Stimulated activated CD4-positive, alpha-beta T cell treated with anti-CD3 and anti-CD28 coated beads, TNF-alpha, amount 100 ng/mL, for 24 hours (primary cell): ENCODE results near the gene NNAT.
"Not testable (repeated sequence)": the region's sequence is repeated elsewhere in the genome, so short reads cannot be mapped to it uniquely, and the experiment has no call there.

Source experiments
- DNase-seq, 3 experiments: peaks; one replicate each; pipeline ENCODE4 v3.0.0-alpha.2; 2020; ENCODE audit warnings: low read depth in 3 of 3

The NNAT gene

GRCh38 chr20:37521061-37521771 lies at the start of gene NNAT:
Gene NNAT (plus strand): TSS chr20:37521250. CDS start chr20:37521332, 82 bp downstream.
- no peak for DNase-seq

- no peak for DNase-seq
Observed at GRCh38 chr20:37471741-37472235, 49.3 kb upstream of the NNAT start.

- not testable (repeated sequence) for DNase-seq
Observed at GRCh38 chr20:37472435-37472834, 48.6 kb upstream of the NNAT start.

- DNase-seq: no peak
Observed at GRCh38 chr20:37473249-37474000, 47.6 kb upstream of the NNAT start.

GRCh38 chr20:37474386-37474785 lies 46.7 kb upstream of the NNAT start:
- no peak for DNase-seq

- no peak for DNase-seq
Observed at GRCh38 chr20:37475252-37475651, 45.8 kb upstream of the NNAT start.

- no peak for DNase-seq
Observed at GRCh38 chr20:37477041-37477440, 44.0 kb upstream of the NNAT start.

GRCh38 chr20:37479266-37479665 lies 41.8 kb upstream of the NNAT start:
- no peak for DNase-seq

- DNase-seq: no peak
Observed at GRCh38 chr20:37479925-37480691, 40.9 kb upstream of the NNAT start.

GRCh38 chr20:37480919-37481318 lies 40.1 kb upstream of the NNAT start:
- no peak for DNase-seq

GRCh38 chr20:37481610-37482009 lies 39.4 kb upstream of the NNAT start:
- DNase-seq: no peak

- no peak for DNase-seq
Observed at GRCh38 chr20:37484331-37484730, 36.7 kb upstream of the NNAT start.

- DNase-seq: not testable (repeated sequence)
Observed at GRCh38 chr20:37486209-37486608, 34.8 kb upstream of the NNAT start.

- DNase-seq: no peak
Observed at GRCh38 chr20:37490663-37491350, 30.2 kb upstream of the NNAT start.

- DNase-seq: no peak
Observed at GRCh38 chr20:37492096-37492625, 28.9 kb upstream of the NNAT start.

GRCh38 chr20:37492945-37493344 lies 28.1 kb upstream of the NNAT start:
- no peak for DNase-seq

- DNase-seq: no peak
Observed at GRCh38 chr20:37494301-37494700, 26.7 kb upstream of the NNAT start.

GRCh38 chr20:37494796-37495195 lies 26.3 kb upstream of the NNAT start:
- no peak for DNase-seq

- DNase-seq: no peak
Observed at GRCh38 chr20:37498066-37498665, 22.9 kb upstream of the NNAT start.

GRCh38 chr20:37500311-37500710 lies 20.7 kb upstream of the NNAT start:
- DNase-seq: no peak

- no peak for DNase-seq
Observed at GRCh38 chr20:37501940-37502339, 19.1 kb upstream of the NNAT start.
